ENCODE measurements around the gene ATP6V1G3.
"Not testable (repeated sequence)": the region's sequence is repeated elsewhere in the genome, so short reads cannot be mapped to it uniquely, and the experiment has no call there.

GRCh38 chr1:198477354-198477753 is 63.1 kb downstream of the ATP6V1G3 start:
- TF ChIP-seq, protein P1, sequence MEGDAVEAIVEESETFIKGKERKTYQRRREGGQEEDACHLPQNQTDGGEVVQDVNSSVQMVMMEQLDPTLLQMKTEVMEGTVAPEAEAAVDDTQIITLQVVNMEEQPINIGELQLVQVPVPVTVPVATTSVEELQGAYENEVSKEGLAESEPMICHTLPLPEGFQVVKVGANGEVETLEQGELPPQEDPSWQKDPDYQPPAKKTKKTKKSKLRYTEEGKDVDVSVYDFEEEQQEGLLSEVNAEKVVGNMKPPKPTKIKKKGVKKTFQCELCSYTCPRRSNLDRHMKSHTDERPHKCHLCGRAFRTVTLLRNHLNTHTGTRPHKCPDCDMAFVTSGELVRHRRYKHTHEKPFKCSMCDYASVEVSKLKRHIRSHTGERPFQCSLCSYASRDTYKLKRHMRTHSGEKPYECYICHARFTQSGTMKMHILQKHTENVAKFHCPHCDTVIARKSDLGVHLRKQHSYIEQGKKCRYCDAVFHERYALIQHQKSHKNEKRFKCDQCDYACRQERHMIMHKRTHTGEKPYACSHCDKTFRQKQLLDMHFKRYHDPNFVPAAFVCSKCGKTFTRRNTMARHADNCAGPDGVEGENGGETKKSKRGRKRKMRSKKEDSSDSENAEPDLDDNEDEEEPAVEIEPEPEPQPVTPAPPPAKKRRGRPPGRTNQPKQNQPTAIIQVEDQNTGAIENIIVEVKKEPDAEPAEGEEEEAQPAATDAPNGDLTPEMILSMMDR (conservative IDR thresholded peaks at IDR 0.05; ENCODE audit: low read length), result not testable (repeated sequence)
- not testable (repeated sequence) for TF ChIP-seq EZH2phosphoT487 (IDR thresholded peaks at IDR 0.05; ENCODE audit: borderline replicate concordance, low read depth, low read length)
